Brain microvascular endothelial cell (primary cell): ENCODE data around the gene CACNA2D2.
A peak's percentile ranks its signal among the peaks of the same experiment; 100 is the strongest.

Experiments used
- DNase-seq: peaks from one replicate; pipeline ENCODE4 v3.0.0-alpha.2; 2020
- H3K27ac ChIP-seq: fragments of 250-450 bp; sonication (Bioruptor Pico); 2 replicates; pipeline ENCODE4 v1.5.1; 2020; ENCODE audit warnings: mild to moderate bottlenecking, moderate library complexity
- H3K27me3 ChIP-seq: fragments of 250-450 bp; sonication (Bioruptor Pico); replicated peaks from 2 replicates; pipeline ENCODE4 v1.5.1; 2020; ENCODE audit warnings: mild to moderate bottlenecking
- H3K36me3 ChIP-seq: fragments of 250-450 bp; sonication (Bioruptor Pico); replicated peaks from 2 replicates; pipeline ENCODE4 v1.5.1; 2020; ENCODE audit warnings: mild to moderate bottlenecking
- H3K4me3 ChIP-seq: 2 replicates; pipeline ENCODE4 v1.5.1; 2011; ENCODE audit warnings: low read depth, mild to moderate bottlenecking, control low read depth, low read length, moderate library complexity
- CTCF ChIP-seq: IDR thresholded peaks from 2 replicates; pipeline ENCODE4 v1.5.1; 2011; ENCODE audit warnings: low read depth, mild to moderate bottlenecking, moderate library complexity, low read length, control low read depth, inconsistent platforms; ENCODE audit errors: missing control alignments
- in situ Hi-C: cut with HindIII; loops from 2 replicates; pipeline ENCODE4 v1.10.0; 2017; ENCODE audit warnings: low sequenced_read_pairs, low pct_ligation_motif_present

The CACNA2D2 gene

GRCh38 chr3:50358911-50359759, 144.3 kb downstream of the CACNA2D2 start, which contains the start of gene TMEM115:
Gene TMEM115 (minus strand): TSS chr3:50359521. CDS start chr3:50359063, 458 bp downstream.
- no peak for TF ChIP-seq CTCF
- H3K4me3 ChIP-seq = peak within 1 kb of the TSS; percentile 95
- peak within 1 kb of the TSS; percentile 77 for H3K27ac ChIP-seq
- in situ Hi-C loops = no loop called here
- H3K36me3 ChIP-seq = peaks cover 13% of the 10 kb centered on the region
- DNase-seq = peak; percentile 99
- H3K27me3 ChIP-seq = no peaks in the 10 kb centered on the region

- H3K4me3 ChIP-seq = peak overlapping the region; percentile 95
- DNase-seq = no peak
- in situ Hi-C loops = no loop called here
- no peak for TF ChIP-seq CTCF
- H3K27me3 ChIP-seq = no peaks in the 10 kb centered on the region
- peak overlapping the region; percentile 77 for H3K27ac ChIP-seq
- H3K36me3 ChIP-seq = peaks cover 20% of the 10 kb centered on the region
These were observed 145.0 kb downstream of the CACNA2D2 start for GRCh38 chr3:50358355-50358910.

- no peak for TF ChIP-seq CTCF
- Histone ChIP-seq H3K27me3 (no peaks in the 10 kb centered on the region), H3K27ac (no peak overlapping the region), H3K4me3 (peak overlapping the region; percentile 95), H3K36me3 (peaks cover 26% of the 10 kb centered on the region)
- DNase-seq = no peak
- in situ Hi-C loops = no loop called here
These were observed 146.0 kb downstream of the CACNA2D2 start for GRCh38 chr3:50357481-50357880.

- DNase-seq = no peak
- H3K36me3 ChIP-seq = peaks cover 26% of the 10 kb centered on the region
- H3K27me3 ChIP-seq = no peaks in the 10 kb centered on the region
- H3K4me3 ChIP-seq = peak overlapping the region; percentile 95
- H3K27ac ChIP-seq = no peak overlapping the region
- in situ Hi-C loops = no loop called here
- no peak for TF ChIP-seq CTCF
These were observed 146.9 kb downstream of the CACNA2D2 start for GRCh38 chr3:50356553-50356952.

GRCh38 chr3:50355829-50356552, 147.4 kb downstream of the CACNA2D2 start:
- peaks cover 26% of the 10 kb centered on the region for H3K36me3 ChIP-seq
- H3K4me3 ChIP-seq = peak overlapping the region; percentile 95
- H3K27me3 ChIP-seq = no peaks in the 10 kb centered on the region
- H3K27ac ChIP-seq = no peak overlapping the region
- in situ Hi-C loops = no loop called here
- no peak for DNase-seq
- TF ChIP-seq CTCF = peak; percentile 16
